Psoas muscle (tissue), 8 donors: ENCODE measurements around the gene TMEM132C. TPM values are rescaled to one million over a fixed set of nuclear protein-coding genes. Genes with fewer than 3 reads are reported as not detected.

ENCODE experiments used
- ATAC-seq, 4 donors: fragments of 200-7000 bp; cut with Tn5 transposase; one replicate each; pipeline ENCODE4 v1.9.1; 2020; ENCODE audit warnings: moderate library complexity in 3 of 4, mild to moderate bottlenecking in 2 of 4
- DNase-seq, 2 donors: peaks; one replicate each; pipeline ENCODE4 v3.0.0-alpha.2; 2020
- H3K27ac ChIP-seq: fragments of 200-600 bp; one replicate; pipeline ENCODE4 v1.8.0; 2022
- H3K27me3 ChIP-seq, 3 donors: fragments of 200-600 bp in 1 of 3; one replicate each; pipeline versions ENCODE4 v1.6.1 to v1.8.0; 2013 to 2022; ENCODE audit warnings: low read length in 2 of 3, mild to moderate bottlenecking in 2 of 3, moderate library complexity in 1 of 3; ENCODE audit not compliant: insufficient read depth in 3 of 3
- H3K36me3 ChIP-seq, 2 donors: fragments of 200-600 bp in 1 of 2; one replicate each; pipeline versions ENCODE4 v1.6.1 to v1.8.0; 2013 to 2022; ENCODE audit warnings: low read depth in 1 of 2, mild to moderate bottlenecking in 1 of 2, moderate library complexity in 1 of 2; ENCODE audit not compliant: insufficient read depth in 1 of 2
- H3K4me1 ChIP-seq: fragments of 200-600 bp; one replicate; pipeline ENCODE4 v1.8.0; 2022
- H3K4me3 ChIP-seq: fragments of 200-600 bp; one replicate; pipeline ENCODE4 v1.8.0; 2022; ENCODE audit warnings: mild to moderate bottlenecking
- H3K9me3 ChIP-seq: fragments of 200-600 bp; one replicate; pipeline ENCODE4 v1.8.0; 2022
- CTCF ChIP-seq: fragments of 200-600 bp; IDR thresholded peaks from one replicate; pipeline ENCODE4 v1.8.0; 2022; ENCODE audit warnings: antibody characterized with exemption
- WGBS, 3 donors: extraction: QIAGEN DNeasy Blood & Tissue Kit; methylation state at CpG; one replicate each; pipeline versions ENCODE4 v1.1.6 to v1.1.7; 2013; 5-methylcytosine and 5-hydroxymethylcytosine counted together
- intact Hi-C, 2 donors: fragments of 100-400 bp; cut with DNase I; formaldehyde crosslinking; loops; one replicate each; pipeline versions ENCODE4 v1.11.0 to v1.14.2; 2022
- polyA plus RNA-seq, 3 donors: library from polyadenylated mRNA; stranded (reverse); fragments of 200-250 nt; gene quantifications; one replicate each; pipeline ENCODE4 v1.2.3, GENCODE V29; 2013
- total RNA-seq, 4 donors: library from RNA; stranded (reverse); fragmentation: NEBNext Ultra II Directional in 2 of 4; extraction: Animal tissue kit (Norgen Biotek cat#: 25700) in 2 of 4; gene quantifications; one replicate each; pipeline versions ENCODE4 v1.2.1 to v1.2.4, GENCODE V29; 2021 to 2023
- donor health status: healthy with polysubstance abuse.
- donor health status: DM: no; HTN: no; CAD: no; lungs with moderate emphysema.
- donor health status: Bipolar disorder and iron deficiency.
- donor health status: healthy.
- donor health status: DM: yes; HTN: yes; CAD: no.
- donor health status: DM: no; HTN: no; CAD: no.
- donor health status: DM: no; HTN: no; CAD: no.
- donor health status: DM: yes; HTN: yes; CAD: no.

Gene TMEM132C
- total and polyA plus RNA-seq, 7 donors, result 0.16 to 0.77 (median 0.47) TPM

- H3K4me1 ChIP-seq, result no peaks in the 10 kb centered on the region
- intact Hi-C loops, result no loop called here
- WGBS, 3 donors, result 72 to 84% (median 78%) methylated on average over 12 of the region's 12 CpGs
- no peaks in the 10 kb centered on the region for H3K27me3 ChIP-seq
- H3K4me3 ChIP-seq, result no peak overlapping the region
- H3K27ac ChIP-seq, result no peak overlapping the region
- TF ChIP-seq CTCF, result no peak
- DNase-seq (no peak), ATAC-seq (no peak)
- no peaks in the 10 kb centered on the region for H3K36me3 ChIP-seq
- H3K9me3 ChIP-seq, result no peaks in the 10 kb centered on the region
Observed at GRCh38 chr12:128698301-128698972, 431.5 kb downstream of the TMEM132C start.

GRCh38 chr12:128699106-128699505, 432.1 kb downstream of the TMEM132C start:
- Histone ChIP-seq H3K4me3 (no peak overlapping the region), H3K27me3 (no peaks in the 10 kb centered on the region), H3K4me1 (no peaks in the 10 kb centered on the region), H3K36me3 (no peaks in the 10 kb centered on the region), H3K27ac (no peak overlapping the region), H3K9me3 (no peaks in the 10 kb centered on the region)
- intact Hi-C loops, result no loop called here
- WGBS, 3 donors, result 73 to 84% (median 79%) methylated on average over 4 of the region's 4 CpGs
- no peak for DNase-seq
- no peak for ATAC-seq
- TF ChIP-seq CTCF, result no peak

GRCh38 chr12:128702371-128702770, 435.4 kb downstream of the TMEM132C start:
- 88 to 90% (median 89%) methylated on average over 5 of the region's 5 CpGs for WGBS, 3 donors
- H3K36me3 ChIP-seq, result no peaks in the 10 kb centered on the region
- H3K27me3 ChIP-seq, result no peaks in the 10 kb centered on the region
- no peak overlapping the region for H3K4me3 ChIP-seq
- DNase-seq, result no peak
- no peaks in the 10 kb centered on the region for H3K9me3 ChIP-seq
- H3K4me1 ChIP-seq, result no peaks in the 10 kb centered on the region
- ATAC-seq, result no peak
- intact Hi-C loops, result no loop called here
- no peak for TF ChIP-seq CTCF
- no peak overlapping the region for H3K27ac ChIP-seq

GRCh38 chr12:128705140-128705539, 438.2 kb downstream of the TMEM132C start:
- DNase-seq (no peak), ATAC-seq (no peak)
- Histone ChIP-seq H3K4me1 (no peaks in the 10 kb centered on the region), H3K27me3 (no peaks in the 10 kb centered on the region), H3K9me3 (no peaks in the 10 kb centered on the region), H3K4me3 (no peak overlapping the region), H3K27ac (no peak overlapping the region), H3K36me3 (no peaks in the 10 kb centered on the region)
- 90 to 95% (median 91%) methylated on average over 26 of the region's 26 CpGs for WGBS, 3 donors
- no peak for TF ChIP-seq CTCF
- intact Hi-C loops, result no loop called here

- Histone ChIP-seq H3K27me3 (no peaks in the 10 kb centered on the region), H3K4me3 (no peak overlapping the region), H3K27ac (no peak overlapping the region), H3K9me3 (no peaks in the 10 kb centered on the region), H3K36me3 (no peaks in the 10 kb centered on the region), H3K4me1 (no peaks in the 10 kb centered on the region)
- 76 to 82% (median 79%) methylated on average over 8 of the region's 8 CpGs for whole genome bisulfite sequencing, 3 donors
- no peak for TF ChIP-seq CTCF
- intact Hi-C loops, result no loop called here
- DNase-seq, result no peak
- ATAC-seq, result no peak
Observed at GRCh38 chr12:128707488-128707887, 440.5 kb downstream of the TMEM132C start.
